GM12878 (cell line): ENCODE data around the gene SCAP. TPM values are rescaled to one million over a fixed set of nuclear protein-coding genes. Genes with fewer than 3 reads are reported as not detected.

Experiments used
- ATAC-seq: fragments of 200-7000 bp; cut with Tn5 transposase; 3 replicates; pipeline ENCODE4 v1.9.1; 2020; ENCODE audit warnings: mild to moderate bottlenecking, moderate library complexity
- BruUV-seq: library from RNA; stranded (reverse); fragments of 400-500 nt; replicated peaks from 2 replicates; lab custom pipeline; 2021; lab: Mats Ljungman, UMichigan
- CTCF ChIA-PET: fragments of 300-600 bp; sonication (Branson Sonifier 250); formaldehyde crosslinking; extraction: SDS; loops from one replicate; lab custom pipeline; 2021; ENCODE audit warnings: inconsistent platforms; lab: Yijun Ruan, JAX
- POLR2A ChIA-PET: fragments of 350-600 bp; formaldehyde crosslinking; extraction: SDS; loops from one replicate; lab custom pipeline; 2021; ENCODE audit warnings: inconsistent platforms; lab: Charles Lee
- RAD21 ChIA-PET: fragments of 300-600 bp; sonication (Branson Sonifier 250); formaldehyde crosslinking; loops from one replicate; lab custom pipeline; 2023; ENCODE audit warnings: antibody characterized with exemption; ENCODE audit not compliant: unreplicated experiment; lab: Charles Lee
- SMC1A ChIA-PET: fragments of 300-600 bp; sonication (Branson Sonifier 250); formaldehyde crosslinking; loops from one replicate; lab custom pipeline; 2023; ENCODE audit not compliant: unreplicated experiment, uncharacterized antibody; lab: Charles Lee
- DNase-seq: peaks from one replicate; pipeline ENCODE4 v3.0.0-alpha.2; 2011; ENCODE audit warnings: low read depth, low spot score
- FAIRE-seq: peaks from 3 replicates; lab custom pipeline; 2011; peaks lifted over from hg19 to GRCh38; lab: Jason Lieb, UNC
- H2AFZ ChIP-seq: 2 replicates; pipeline ENCODE4 v1.6.0; 2011; ENCODE audit warnings: low read depth, low read length, control low read depth; ENCODE audit not compliant: control insufficient read depth
- H3K27ac ChIP-seq: 2 replicates; pipeline ENCODE4 v1.5.1; 2011; ENCODE audit warnings: control low read depth; ENCODE audit not compliant: control insufficient read depth, insufficient read depth
- H3K27me3 ChIP-seq, 2 experiments: replicated peaks in 1 of 2; 2 replicates each; pipeline versions ENCODE4 v1.6.0 to v1.6.1; 2011; ENCODE audit warnings: low read length in 1 of 2; ENCODE audit not compliant: control insufficient read depth in 2 of 2, insufficient read depth in 2 of 2
- H3K36me3 ChIP-seq, 2 experiments: 2 replicates each; pipeline ENCODE4 v1.5.1; 2011; ENCODE audit warnings: low read length in 1 of 2; ENCODE audit not compliant: control insufficient read depth in 2 of 2, insufficient read depth in 2 of 2
- H3K4me1 ChIP-seq: 2 replicates; pipeline ENCODE4 v1.6.1; 2011; ENCODE audit warnings: mild to moderate bottlenecking, low read length, moderate library complexity, mixed read lengths; ENCODE audit not compliant: control insufficient read depth, insufficient read depth
- H3K4me2 ChIP-seq: 2 replicates; pipeline ENCODE4 v1.6.0; 2011; ENCODE audit warnings: control low read depth; ENCODE audit not compliant: control insufficient read depth, insufficient read depth
- H3K4me3 ChIP-seq: fragments of 200-600 bp; sonication (generic); 2 replicates; pipeline ENCODE4 v1.5.1; 2016
- H3K79me2 ChIP-seq: 2 replicates; pipeline ENCODE4 v1.6.0; 2011; ENCODE audit warnings: low read length; ENCODE audit not compliant: control insufficient read depth, insufficient read depth
- H3K9ac ChIP-seq: 2 replicates; pipeline ENCODE4 v1.8.0; 2011; ENCODE audit warnings: low read length, control low read depth, mixed read lengths; ENCODE audit not compliant: control insufficient read depth, insufficient read depth
- H3K9me3 ChIP-seq: replicated peaks from 3 replicates; pipeline ENCODE4 v1.5.1; 2011; ENCODE audit warnings: mild to moderate bottlenecking, low read length; ENCODE audit not compliant: control insufficient read depth, insufficient read depth
- H4K20me1 ChIP-seq: 2 replicates; pipeline ENCODE4 v1.6.0; 2011; ENCODE audit not compliant: control insufficient read depth, insufficient read depth
- CEBPZ ChIP-seq: fragments of 150-350 bp; IDR thresholded peaks from 2 replicates; pipeline ENCODE4 v1.6.1; 2016; ENCODE audit warnings: low read depth, low read length
- CHD2 ChIP-seq: IDR thresholded peaks from 2 replicates; pipeline ENCODE4 v1.6.1; 2011; ENCODE audit warnings: low read depth, low read length, improper control_type of control experiment, borderline replicate concordance
- EED ChIP-seq: sonication (generic); IDR thresholded peaks from 2 replicates; pipeline ENCODE4 v1.6.1; 2016; ENCODE audit warnings: antibody characterized with exemption, low read depth
- HDAC2 ChIP-seq: fragments of 200-600 bp; sonication (generic); IDR thresholded peaks from 2 replicates; pipeline ENCODE4 v1.6.1; 2017
- HDGF ChIP-seq: fragments of 450-650 bp; IDR thresholded peaks from 2 replicates; pipeline ENCODE4 v1.6.1; 2016; ENCODE audit warnings: antibody characterized with exemption
- IKZF2 ChIP-seq, 2 experiments: fragments of 450-650 bp; IDR thresholded peaks; 2 replicates each; pipeline ENCODE4 v1.6.1; 2017; ENCODE audit warnings: mild to moderate bottlenecking in 2 of 2, moderate library complexity in 2 of 2
- KLF5 ChIP-seq: fragments of 450-650 bp; IDR thresholded peaks from 2 replicates; pipeline ENCODE4 v1.6.1; 2014; ENCODE audit warnings: mild to moderate bottlenecking; ENCODE audit not compliant: partially characterized antibody
- NFXL1 ChIP-seq: fragments of 450-650 bp; IDR thresholded peaks from 2 replicates; pipeline ENCODE4 v1.6.1; 2017; ENCODE audit warnings: antibody characterized with exemption, mild to moderate bottlenecking, borderline replicate concordance
- RAD51 ChIP-seq: fragments of 450-650 bp; IDR thresholded peaks from 2 replicates; pipeline ENCODE4 v1.6.1; 2016; ENCODE audit warnings: moderate library complexity, mild to moderate bottlenecking, inconsistent platforms
- SMAD1 ChIP-seq: fragments of 450-650 bp; IDR thresholded peaks from 2 replicates; pipeline ENCODE4 v1.6.1; 2018; ENCODE audit warnings: mild to moderate bottlenecking, low read depth; ENCODE audit not compliant: partially characterized antibody
- SRF ChIP-seq, 2 experiments: IDR thresholded peaks; 2 replicates each; pipeline ENCODE4 v1.6.1; 2011; ENCODE audit warnings: low read depth in 2 of 2, low read length in 2 of 2, mild to moderate bottlenecking in 1 of 2, moderate library complexity in 1 of 2
- YY1 ChIP-seq: IDR thresholded peaks from 2 replicates; pipeline ENCODE4 v1.6.1; 2011; ENCODE audit warnings: low read depth, mild to moderate bottlenecking, low read length
- ZBTB11 ChIP-seq: fragments of 450-650 bp; formaldehyde crosslinking; IDR thresholded peaks from 2 replicates; pipeline ENCODE4 v1.5.0; 2022; ENCODE audit warnings: mild to moderate bottlenecking, missing genetic modification characterization
- WGBS: methylation state at CpG from one replicate; pipeline ENCODE4 v1.1.6; 2016; ENCODE audit warnings: low lambda C conversion rate; ENCODE audit not compliant: insufficient replicate concordance, insufficient coverage; ENCODE audit errors: missing lambda C conversion rate; 5-methylcytosine and 5-hydroxymethylcytosine counted together
- in situ Hi-C: fragments of 300-500 bp; cut with MboI; formaldehyde crosslinking; loops from 9 replicates; pipeline ENCODE4 v1.14.3; 2018; ENCODE audit warnings: mixed read lengths
- intact Hi-C: fragments of 100-400 bp; cut with micrococcal nuclease; formaldehyde crosslinking; loops from one replicate; pipeline ENCODE4 v1.14.2; 2022; ENCODE audit not compliant: unreplicated experiment
- polyA plus RNA-seq, 11 experiments: library from polyadenylated mRNA; depleted of rRNA in 4 of 11; unstranded in 6 of 11; stranded (reverse) in 5 of 11; fragments of >200 nt; fragmentation: Nextera tagmentation in 4 of 11; fragmentation: Illumina TruSeq in 1 of 11; extraction: Ambion mirVana in 4 of 11; extraction: Trizol in 1 of 11; gene quantifications; 1 replicate in 1 of 11; 2 replicates in 10 of 11; pipeline versions ENCODE4 v1.2.1 to v1.2.3, GENCODE V29; 2011 to 2016; ENCODE audit warnings: inconsistent platforms in 2 of 11, missing spikeins in 2 of 11, low read depth in 1 of 11
- total RNA-seq, 4 experiments: library from RNA; depleted of rRNA in 3 of 4; stranded (reverse); fragments of >200 nt in 3 of 4; fragmentation: Illumina TruSeq in 1 of 4; extraction: Trizol in 1 of 4; gene quantifications; 2 replicates each; pipeline versions ENCODE4 v1.2.1 to v1.2.3, GENCODE V29; 2013 to 2021
- TF ChIP-seq, protein P1 (sequence below): IDR thresholded peaks from 2 replicates; pipeline ENCODE4 v1.6.1; 2011; ENCODE audit warnings: mild to moderate bottlenecking, low read depth, low read length, moderate library complexity; ENCODE audit not compliant: insufficient replicate concordance

The SCAP gene
- total and polyA plus RNA-seq, 10 of the 15 experiments (the other 5 are each of a cell fraction or from before 2014, with no cell fraction given) = 1.5 to 64.1 (median 27.9) TPM

- H3K79me2 ChIP-seq = no peaks in the 10 kb centered on the region
- H3K27me3 ChIP-seq = no peaks in the 10 kb centered on the region
- no peak for DNase-seq
- no peaks in the 10 kb centered on the region for H4K20me1 ChIP-seq
- H3K9ac ChIP-seq = no peak overlapping the region
- ChIA-PET CTCF (interaction anchor here (0.6 to 1.3 kb wide), 2 partner anchors 98 to 180 kb away, joined by 3 to 4 read pairs; partner anchors contain the start of gene ELP6), POLR2A (interaction anchor here (1.0 kb wide), 1 partner anchor 60 kb away, joined by 3 read pairs; no protein-coding TSS in a partner anchor), RAD21 (no interaction called here), SMC1A (no interaction called here)
- H3K27ac ChIP-seq = no peak overlapping the region
- in situ Hi-C loops (no loop called here), intact Hi-C loops (no loop called here)
- H3K36me3 ChIP-seq = peaks cover 16 to 54% of the 10 kb centered on the region in 2 experiments
- no peak overlapping the region for H3K4me2 ChIP-seq
- no peaks in the 10 kb centered on the region for H3K4me1 ChIP-seq
- TF ChIP-seq HDGF (no peak), YY1 (no peak), HDAC2 (no peak), IKZF2 (IDR thresholded peaks at IDR 0.05) (no peak), ZBTB11 (no peak), CHD2 (no peak), KLF5 (no peak), RAD51 (no peak), SMAD1 (no peak), NFXL1 (no peak), SRF (IDR thresholded peaks at IDR 0.05; ENCODE audit: low read depth in 2 of 2, low read length in 2 of 2) (no peak), CEBPZ (no peak), EED (no peak)
- TF ChIP-seq, protein P1, sequence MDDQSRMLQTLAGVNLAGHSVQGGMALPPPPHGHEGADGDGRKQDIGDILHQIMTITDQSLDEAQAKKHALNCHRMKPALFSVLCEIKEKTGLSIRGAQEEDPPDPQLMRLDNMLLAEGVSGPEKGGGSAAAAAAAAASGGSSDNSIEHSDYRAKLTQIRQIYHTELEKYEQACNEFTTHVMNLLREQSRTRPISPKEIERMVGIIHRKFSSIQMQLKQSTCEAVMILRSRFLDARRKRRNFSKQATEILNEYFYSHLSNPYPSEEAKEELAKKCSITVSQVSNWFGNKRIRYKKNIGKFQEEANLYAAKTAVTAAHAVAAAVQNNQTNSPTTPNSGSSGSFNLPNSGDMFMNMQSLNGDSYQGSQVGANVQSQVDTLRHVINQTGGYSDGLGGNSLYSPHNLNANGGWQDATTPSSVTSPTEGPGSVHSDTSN = no peak
- no peaks in the 10 kb centered on the region for H3K9me3 ChIP-seq
- no peak overlapping the region for H2AFZ ChIP-seq
- no peak overlapping the region for H3K4me3 ChIP-seq
- 59% methylated on average over 9 of the region's 9 CpGs for WGBS
- BruUV-seq = no TSS peak
- no peak for ATAC-seq
- no peak for FAIRE-seq
Measured at GRCh38 chr3:47416041-47416440, 59.7 kb downstream of the SCAP start.
